WTC11 (cell line): ENCODE data around the gene FAM110A. TPM values are rescaled to one million over a fixed set of nuclear protein-coding genes. Genes with fewer than 3 reads are reported as not detected.

Experiments used
- ATAC-seq: fragments of 200-7000 bp; cut with Tn5 transposase; 2 replicates; pipeline ENCODE4 v1.10.0; 2021; ENCODE audit warnings: mild to moderate bottlenecking, moderate library complexity
- CTCF ChIA-PET: fragments of 300-600 bp; sonication (Branson Sonifier 250); formaldehyde crosslinking; loops from one replicate; lab custom pipeline; 2021; ENCODE audit warnings: antibody characterized with exemption; lab: Charles Lee
- POLR2A ChIA-PET: fragments of 350-600 bp; sonication (Branson Sonifier 250); formaldehyde crosslinking; loops from one replicate; lab custom pipeline; 2021; ENCODE audit warnings: antibody characterized with exemption; lab: Charles Lee
- DNase-seq: peaks from one replicate; pipeline ENCODE4 v3.0.0; 2021; ENCODE audit warnings: low spot score
- H3K27ac Mint-ChIP-seq: 2 replicates; pipeline ENCODE4 v1.8.0; 2021; ENCODE audit warnings: mixed read lengths
- H3K27me3 Mint-ChIP-seq: 2 replicates; pipeline ENCODE4 v1.8.0; 2021; ENCODE audit warnings: low read depth, mild to moderate bottlenecking, moderate library complexity, mixed read lengths
- H3K36me3 Mint-ChIP-seq: 2 replicates; pipeline ENCODE4 v1.8.0; 2021; ENCODE audit warnings: mixed read lengths
- H3K4me1 Mint-ChIP-seq: 2 replicates; pipeline ENCODE4 v1.8.0; 2022; ENCODE audit warnings: mixed read lengths
- H3K4me3 Mint-ChIP-seq: 2 replicates; pipeline ENCODE4 v1.8.0; 2021; ENCODE audit warnings: mild to moderate bottlenecking, moderate library complexity, mixed read lengths
- H3K9me3 Mint-ChIP-seq: 2 replicates; pipeline ENCODE4 v1.8.0; 2021; ENCODE audit warnings: mixed read lengths
- AFF4 ChIP-seq: sonication (generic); formaldehyde crosslinking; IDR thresholded peaks from 2 replicates; pipeline ENCODE4 v1.8.1; 2023; ENCODE audit warnings: mild to moderate bottlenecking, missing genetic modification reagents, borderline replicate concordance
- AR ChIP-seq: fragments of 250-450 bp; sonication (Bioruptor Pico); IDR thresholded peaks from 2 replicates; pipeline ENCODE4 v1.9.0; 2021; ENCODE audit warnings: mild to moderate bottlenecking
- ESRRA ChIP-seq: sonication (generic); formaldehyde crosslinking; IDR thresholded peaks from 2 replicates; pipeline ENCODE4 v1.8.1; 2022; ENCODE audit warnings: mild to moderate bottlenecking, missing genetic modification reagents, borderline replicate concordance
- ETV6 ChIP-seq: sonication (generic); formaldehyde crosslinking; IDR thresholded peaks from 2 replicates; pipeline ENCODE4 v1.8.1; 2022; ENCODE audit warnings: mild to moderate bottlenecking, missing genetic modification reagents
- FOXK1 ChIP-seq: sonication (generic); formaldehyde crosslinking; IDR thresholded peaks from 2 replicates; pipeline ENCODE4 v1.8.0; 2022; ENCODE audit warnings: mild to moderate bottlenecking, moderate library complexity, missing genetic modification reagents
- GABPB1 ChIP-seq: sonication (generic); formaldehyde crosslinking; IDR thresholded peaks from 2 replicates; pipeline ENCODE4 v1.8.1; 2023; ENCODE audit warnings: mild to moderate bottlenecking, missing genetic modification reagents
- GRHL2 ChIP-seq: fragments of 250-450 bp; sonication (Bioruptor Pico); IDR thresholded peaks from 2 replicates; pipeline ENCODE4 v1.8.0; 2022; ENCODE audit warnings: mild to moderate bottlenecking, moderate library complexity; ENCODE audit not compliant: insufficient replicate concordance, severe bottlenecking
- NFE2L1 ChIP-seq: sonication (generic); formaldehyde crosslinking; IDR thresholded peaks from 2 replicates; pipeline ENCODE4 v1.8.1; 2023; ENCODE audit warnings: missing genetic modification reagents
- ZNF281 ChIP-seq: sonication (generic); formaldehyde crosslinking; IDR thresholded peaks from 2 replicates; pipeline ENCODE4 v1.8.0; 2023; ENCODE audit warnings: mild to moderate bottlenecking, missing genetic modification reagents
- ZNF671 ChIP-seq: fragments of 250-450 bp; sonication (Bioruptor Pico); IDR thresholded peaks from 2 replicates; pipeline ENCODE4 v1.8.0; 2021; ENCODE audit warnings: mild to moderate bottlenecking
- ZSCAN18 ChIP-seq: fragments of 250-450 bp; sonication (Bioruptor Pico); IDR thresholded peaks from 2 replicates; pipeline ENCODE4 v2.1.2; 2022; ENCODE audit warnings: mild to moderate bottlenecking, moderate library complexity
- total RNA-seq: library from RNA; stranded (reverse); gene quantifications from 3 replicates; pipeline ENCODE4 v1.2.3, GENCODE V29; 2021
- TF ChIP-seq, protein P1 (sequence below): sonication (generic); formaldehyde crosslinking; IDR thresholded peaks from 2 replicates; pipeline ENCODE4 v1.8.1; 2023; ENCODE audit warnings: mild to moderate bottlenecking, missing genetic modification reagents
- TF ChIP-seq, protein P2 (sequence below): fragments of 200-600 bp; IDR thresholded peaks from 2 replicates; pipeline ENCODE4 v1.8.0; 2022; ENCODE audit warnings: antibody characterized with exemption

The FAM110A gene
- total RNA-seq, 1 experiment from 2014 or later: 18.8 TPM

DNA sequence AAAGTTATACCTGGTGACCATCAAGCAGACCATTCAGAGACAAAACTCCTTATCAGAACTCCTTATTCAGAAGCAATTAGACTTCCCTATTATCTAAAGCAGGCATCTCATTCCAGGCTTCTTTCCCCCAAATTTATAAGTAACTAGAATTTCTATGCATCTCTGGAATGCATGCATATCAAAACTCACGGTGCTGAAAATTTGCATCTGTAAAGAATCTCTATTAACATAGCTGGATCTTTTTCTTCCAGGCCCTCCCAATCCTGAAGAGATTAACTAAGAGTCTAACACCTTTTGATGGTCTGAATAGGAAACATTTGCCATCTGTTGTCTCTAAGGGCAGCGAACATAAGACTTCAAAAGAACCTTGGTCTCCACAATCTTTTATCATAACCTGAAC, 42.5 kb upstream of the FAM110A start (continued):
- TF ChIP-seq AFF4 (CRISPR knock-in tag): no peak

DNA sequence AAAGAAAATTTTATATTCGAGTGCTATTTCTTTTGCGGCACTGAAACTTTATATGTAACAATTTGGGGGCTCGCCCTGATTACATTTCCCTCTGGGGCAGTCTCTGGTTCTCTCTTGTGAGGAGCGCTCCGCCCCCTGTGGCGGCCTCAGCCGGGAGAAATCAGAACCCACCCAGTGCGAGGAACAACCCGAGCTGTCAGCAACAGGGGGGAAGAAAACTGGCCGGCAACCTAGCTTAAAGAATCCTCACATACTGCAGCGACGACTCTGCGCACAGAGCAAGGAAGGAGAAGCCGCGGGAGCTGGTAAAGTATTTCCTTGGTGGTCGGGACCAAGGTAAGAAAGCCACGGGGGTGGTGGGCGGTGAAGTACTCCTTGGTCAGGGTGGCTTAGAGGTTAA, 41.3 kb upstream of the FAM110A start:
- Mint-ChIP-seq H3K9me3 (peaks cover 70% of the 10 kb centered on the region), H3K27me3 (peaks cover 28% of the 10 kb centered on the region), H3K4me3 (no peak overlapping the region), H3K4me1 (peaks cover 26% of the 10 kb centered on the region), H3K36me3 (peaks cover 35% of the 10 kb centered on the region), H3K27ac (no peak overlapping the region)
- ChIA-PET CTCF (no interaction called here), POLR2A (no interaction called here)
- TF ChIP-seq ESRRA (CRISPR knock-in tag) (no peak), GRHL2 (CRISPR knock-in tag) (no peak), GABPB1 (no peak), NFE2L1 (CRISPR knock-in tag) (no peak), FOXK1 (CRISPR knock-in tag) (no peak), AFF4 (CRISPR knock-in tag) (no peak), ZNF281 (CRISPR knock-in tag) (no peak), ETV6 (CRISPR knock-in tag) (no peak), ZNF671 (CRISPR knock-in tag) (no peak), ZSCAN18 (no peak), AR (CRISPR knock-in tag) (no peak)
- TF ChIP-seq, protein P1, sequence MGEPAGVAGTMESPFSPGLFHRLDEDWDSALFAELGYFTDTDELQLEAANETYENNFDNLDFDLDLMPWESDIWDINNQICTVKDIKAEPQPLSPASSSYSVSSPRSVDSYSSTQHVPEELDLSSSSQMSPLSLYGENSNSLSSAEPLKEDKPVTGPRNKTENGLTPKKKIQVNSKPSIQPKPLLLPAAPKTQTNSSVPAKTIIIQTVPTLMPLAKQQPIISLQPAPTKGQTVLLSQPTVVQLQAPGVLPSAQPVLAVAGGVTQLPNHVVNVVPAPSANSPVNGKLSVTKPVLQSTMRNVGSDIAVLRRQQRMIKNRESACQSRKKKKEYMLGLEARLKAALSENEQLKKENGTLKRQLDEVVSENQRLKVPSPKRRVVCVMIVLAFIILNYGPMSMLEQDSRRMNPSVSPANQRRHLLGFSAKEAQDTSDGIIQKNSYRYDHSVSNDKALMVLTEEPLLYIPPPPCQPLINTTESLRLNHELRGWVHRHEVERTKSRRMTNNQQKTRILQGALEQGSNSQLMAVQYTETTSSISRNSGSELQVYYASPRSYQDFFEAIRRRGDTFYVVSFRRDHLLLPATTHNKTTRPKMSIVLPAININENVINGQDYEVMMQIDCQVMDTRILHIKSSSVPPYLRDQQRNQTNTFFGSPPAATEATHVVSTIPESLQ (CRISPR knock-in tag): no peak
- TF ChIP-seq, protein P2, sequence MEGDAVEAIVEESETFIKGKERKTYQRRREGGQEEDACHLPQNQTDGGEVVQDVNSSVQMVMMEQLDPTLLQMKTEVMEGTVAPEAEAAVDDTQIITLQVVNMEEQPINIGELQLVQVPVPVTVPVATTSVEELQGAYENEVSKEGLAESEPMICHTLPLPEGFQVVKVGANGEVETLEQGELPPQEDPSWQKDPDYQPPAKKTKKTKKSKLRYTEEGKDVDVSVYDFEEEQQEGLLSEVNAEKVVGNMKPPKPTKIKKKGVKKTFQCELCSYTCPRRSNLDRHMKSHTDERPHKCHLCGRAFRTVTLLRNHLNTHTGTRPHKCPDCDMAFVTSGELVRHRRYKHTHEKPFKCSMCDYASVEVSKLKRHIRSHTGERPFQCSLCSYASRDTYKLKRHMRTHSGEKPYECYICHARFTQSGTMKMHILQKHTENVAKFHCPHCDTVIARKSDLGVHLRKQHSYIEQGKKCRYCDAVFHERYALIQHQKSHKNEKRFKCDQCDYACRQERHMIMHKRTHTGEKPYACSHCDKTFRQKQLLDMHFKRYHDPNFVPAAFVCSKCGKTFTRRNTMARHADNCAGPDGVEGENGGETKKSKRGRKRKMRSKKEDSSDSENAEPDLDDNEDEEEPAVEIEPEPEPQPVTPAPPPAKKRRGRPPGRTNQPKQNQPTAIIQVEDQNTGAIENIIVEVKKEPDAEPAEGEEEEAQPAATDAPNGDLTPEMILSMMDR: no peak
- DNase-seq: no peak
- ATAC-seq: no peak
